ENCODE results near the gene NR2F2.

Gene NR2F2

DNA sequence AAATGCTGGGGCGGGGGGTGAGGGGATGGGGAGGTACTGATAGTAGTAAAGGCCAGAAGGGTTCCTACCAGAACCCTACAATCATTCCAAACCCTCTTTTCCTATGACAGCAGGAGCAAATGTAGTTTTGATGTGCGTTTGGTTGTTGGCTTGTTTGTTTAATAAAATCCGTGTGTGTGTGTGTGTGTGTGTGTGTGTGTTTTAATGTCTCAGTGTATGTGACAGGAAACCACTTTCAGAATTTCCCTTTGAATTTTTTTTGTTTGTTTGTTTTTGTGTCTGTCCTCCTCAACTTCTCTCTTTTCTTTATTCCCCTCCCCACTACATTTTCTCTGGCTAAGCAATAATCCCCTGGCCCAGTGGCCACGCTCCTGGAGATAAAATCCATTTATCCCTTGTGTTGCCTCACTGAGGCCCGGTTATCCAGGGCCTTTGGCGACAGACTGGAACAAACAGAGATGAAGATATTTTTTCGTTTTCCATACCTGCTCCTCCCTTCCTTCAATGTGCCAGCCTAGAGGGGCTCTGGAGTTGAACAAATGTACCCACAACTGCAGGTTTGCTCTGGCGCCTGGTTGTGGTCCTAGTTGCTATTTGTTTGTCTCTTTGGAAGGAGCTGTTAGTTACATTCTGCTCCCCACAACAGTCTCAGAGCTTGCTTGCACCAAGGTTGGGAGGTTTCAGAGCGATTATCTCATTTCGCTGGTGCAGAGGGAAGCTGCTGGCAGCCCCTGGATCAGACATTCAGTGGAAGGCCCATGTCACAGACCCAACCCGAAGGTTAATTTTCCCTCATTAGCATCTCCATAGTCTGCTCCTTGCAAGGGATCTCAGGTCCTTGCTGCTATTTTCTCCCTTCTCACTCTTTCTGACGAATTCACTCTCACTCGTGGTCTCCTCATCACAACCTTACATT is 17.9 kb downstream of the NR2F2 start:
- H3K79me2 ChIP-seq (ENCODE audit: insufficient read depth, low read length) = no peaks in the 10 kb centered on the region
- no peak overlapping the region for H3K4me2 ChIP-seq (ENCODE audit: insufficient read depth, low read length)
- no peak overlapping the region for H3K9ac ChIP-seq (ENCODE audit: low read depth, low read length)
- TF ChIP-seq, protein P1, sequence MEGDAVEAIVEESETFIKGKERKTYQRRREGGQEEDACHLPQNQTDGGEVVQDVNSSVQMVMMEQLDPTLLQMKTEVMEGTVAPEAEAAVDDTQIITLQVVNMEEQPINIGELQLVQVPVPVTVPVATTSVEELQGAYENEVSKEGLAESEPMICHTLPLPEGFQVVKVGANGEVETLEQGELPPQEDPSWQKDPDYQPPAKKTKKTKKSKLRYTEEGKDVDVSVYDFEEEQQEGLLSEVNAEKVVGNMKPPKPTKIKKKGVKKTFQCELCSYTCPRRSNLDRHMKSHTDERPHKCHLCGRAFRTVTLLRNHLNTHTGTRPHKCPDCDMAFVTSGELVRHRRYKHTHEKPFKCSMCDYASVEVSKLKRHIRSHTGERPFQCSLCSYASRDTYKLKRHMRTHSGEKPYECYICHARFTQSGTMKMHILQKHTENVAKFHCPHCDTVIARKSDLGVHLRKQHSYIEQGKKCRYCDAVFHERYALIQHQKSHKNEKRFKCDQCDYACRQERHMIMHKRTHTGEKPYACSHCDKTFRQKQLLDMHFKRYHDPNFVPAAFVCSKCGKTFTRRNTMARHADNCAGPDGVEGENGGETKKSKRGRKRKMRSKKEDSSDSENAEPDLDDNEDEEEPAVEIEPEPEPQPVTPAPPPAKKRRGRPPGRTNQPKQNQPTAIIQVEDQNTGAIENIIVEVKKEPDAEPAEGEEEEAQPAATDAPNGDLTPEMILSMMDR (IDR thresholded peaks at IDR 0.05; ENCODE audit: borderline replicate concordance, extremely low read depth, low read length, poor library complexity, severe bottlenecking) = no peak
- no peak for TF ChIP-seq EZH2 (IDR thresholded peaks at IDR 0.05; ENCODE audit: borderline replicate concordance, low read depth, low read length, severe bottlenecking)
- no peak overlapping the region for H3K27ac ChIP-seq (ENCODE audit: low read length)
- no peak for DNase-seq
- H2AFZ ChIP-seq (ENCODE audit: low read depth, low read length) = no peak overlapping the region
- no peaks in the 10 kb centered on the region for H3K9me3 ChIP-seq (ENCODE audit: insufficient read depth, low read length, severe bottlenecking)
- H3K27me3 ChIP-seq (ENCODE audit: insufficient read depth, low read length, poor library complexity) = peaks cover 18% of the 10 kb centered on the region
- no peaks in the 10 kb centered on the region for H4K20me1 ChIP-seq (ENCODE audit: insufficient read depth, low read length)
- no peaks in the 10 kb centered on the region for H3K4me1 ChIP-seq (ENCODE audit: insufficient read depth, low read length)
- ATAC-seq (ENCODE audit: insufficient read depth, low read depth) = no peak
- H3K36me3 ChIP-seq (ENCODE audit: insufficient read depth, low read length) = no peaks in the 10 kb centered on the region
- no peak overlapping the region for H3K4me3 ChIP-seq (ENCODE audit: low read depth in 1 of 2, low read length in 2 of 2)

DNA sequence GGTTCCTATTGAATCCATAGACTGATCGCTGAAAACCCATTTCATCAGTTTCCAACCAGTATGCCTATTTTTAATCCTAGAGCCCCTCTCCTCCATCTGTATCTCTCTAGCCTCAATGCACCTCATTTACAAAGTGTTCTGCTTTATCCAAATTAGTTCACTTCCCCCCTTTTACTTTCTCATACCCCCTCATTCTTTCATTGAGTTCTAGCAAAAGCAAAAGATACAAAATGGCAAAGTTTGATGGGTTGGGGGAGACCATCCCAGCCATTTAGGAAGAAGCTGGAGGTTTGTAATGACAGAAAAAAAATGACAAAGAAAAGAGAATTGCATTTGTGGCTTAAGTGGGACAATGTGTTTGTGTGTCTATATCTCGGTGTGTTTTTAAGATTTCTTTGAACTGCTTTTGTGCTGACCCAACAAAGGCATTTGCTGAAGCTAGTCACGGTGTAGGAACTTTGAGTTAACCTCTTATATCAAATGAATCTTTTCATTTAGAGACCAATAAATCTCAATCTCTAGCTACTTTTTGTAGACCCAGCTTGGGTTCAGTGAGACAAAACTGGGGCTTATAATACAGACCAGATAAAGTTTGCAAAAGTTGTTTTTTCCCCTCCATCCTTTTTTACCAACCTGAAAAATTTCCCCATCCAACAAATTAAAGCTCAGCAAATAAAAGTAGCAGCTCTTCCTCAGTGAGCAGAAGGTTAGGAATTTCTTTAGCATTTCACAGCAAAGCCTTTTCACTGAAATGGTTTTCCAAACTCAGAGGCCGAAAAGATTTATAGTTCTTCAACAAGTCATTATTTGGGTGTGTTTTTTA is 18.7 kb downstream of the NR2F2 start:
- Histone ChIP-seq H3K4me2 (ENCODE audit: insufficient read depth, low read length) (no peak overlapping the region), H4K20me1 (ENCODE audit: insufficient read depth, low read length) (no peaks in the 10 kb centered on the region), H2AFZ (ENCODE audit: low read depth, low read length) (no peak overlapping the region)

DNA sequence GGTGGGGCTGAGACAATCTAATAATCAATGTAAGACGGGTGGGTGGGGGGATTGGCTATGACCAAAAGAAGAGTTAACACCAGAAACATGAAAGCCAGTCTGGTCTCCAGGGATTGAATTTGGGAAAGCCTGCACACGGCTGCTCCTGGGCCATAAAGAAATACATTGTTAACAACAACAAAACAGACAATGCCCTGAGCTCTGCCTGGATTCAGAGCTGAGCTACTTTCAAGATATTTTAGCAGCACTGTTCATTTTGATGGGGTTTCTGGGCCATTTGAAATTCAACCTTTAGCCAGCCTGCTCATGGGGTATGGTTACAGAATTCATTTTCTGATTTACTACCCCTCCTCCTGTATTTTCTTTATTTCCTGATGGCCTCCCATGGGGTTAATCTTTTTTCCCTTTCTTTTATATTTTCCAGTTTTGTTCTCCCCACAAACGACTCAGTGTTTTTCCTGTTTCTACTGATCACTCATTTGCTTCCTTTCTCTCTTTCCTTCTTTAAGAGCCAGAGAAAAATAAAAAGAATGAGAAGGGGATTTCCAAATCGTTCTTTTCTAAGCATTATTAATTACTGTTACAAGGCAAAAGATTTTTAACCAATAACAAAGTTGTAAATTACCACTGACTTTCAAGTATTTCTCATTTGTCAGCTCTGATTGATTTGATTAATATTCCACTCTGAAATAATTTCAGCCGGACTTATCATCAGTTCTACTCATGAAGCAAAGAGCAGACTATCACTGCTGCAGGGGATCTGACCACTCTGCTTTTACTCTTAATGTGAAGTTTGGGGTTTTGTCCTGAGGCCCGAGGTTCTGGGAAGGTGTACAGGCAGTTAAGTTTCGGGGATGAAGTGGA is 19.6 kb downstream of the NR2F2 start:
- no peaks in the 10 kb centered on the region for H4K20me1 ChIP-seq (ENCODE audit: insufficient read depth, low read length)
- no peak overlapping the region for H2AFZ ChIP-seq (ENCODE audit: low read depth, low read length)
- no peak for ATAC-seq (ENCODE audit: insufficient read depth, low read depth)
- H3K4me2 ChIP-seq (ENCODE audit: insufficient read depth, low read length) = no peak overlapping the region
- DNase-seq = no peak
- H3K9ac ChIP-seq (ENCODE audit: low read depth, low read length) = no peak overlapping the region
- peaks cover 18% of the 10 kb centered on the region for H3K27me3 ChIP-seq (ENCODE audit: insufficient read depth, low read length, poor library complexity)
- no peak overlapping the region for H3K27ac ChIP-seq (ENCODE audit: low read length)
- no peak overlapping the region for H3K4me3 ChIP-seq (ENCODE audit: low read depth in 1 of 2, low read length in 2 of 2)
- no peaks in the 10 kb centered on the region for H3K79me2 ChIP-seq (ENCODE audit: insufficient read depth, low read length)
- no peaks in the 10 kb centered on the region for H3K36me3 ChIP-seq (ENCODE audit: insufficient read depth, low read length)
- H3K4me1 ChIP-seq (ENCODE audit: insufficient read depth, low read length) = no peaks in the 10 kb centered on the region
- H3K9me3 ChIP-seq (ENCODE audit: insufficient read depth, low read length, severe bottlenecking) = no peaks in the 10 kb centered on the region
- TF ChIP-seq EZH2 (IDR thresholded peaks at IDR 0.05; ENCODE audit: borderline replicate concordance, low read depth, low read length, severe bottlenecking) = no peak
- TF ChIP-seq, protein P1 (IDR thresholded peaks at IDR 0.05; ENCODE audit: borderline replicate concordance, extremely low read depth, low read length, poor library complexity, severe bottlenecking) = no peak

More for the DNA sequence above, 18.7 kb downstream of the NR2F2 start:
- no peak for TF ChIP-seq EZH2 (IDR thresholded peaks at IDR 0.05; ENCODE audit: borderline replicate concordance, low read depth, low read length, severe bottlenecking)
- H3K36me3 ChIP-seq (ENCODE audit: insufficient read depth, low read length) = no peaks in the 10 kb centered on the region
- no peak overlapping the region for H3K4me3 ChIP-seq (ENCODE audit: low read depth in 1 of 2, low read length in 2 of 2)
- no peak overlapping the region for H3K27ac ChIP-seq (ENCODE audit: low read length)
- no peaks in the 10 kb centered on the region for H3K4me1 ChIP-seq (ENCODE audit: insufficient read depth, low read length)
- ATAC-seq (ENCODE audit: insufficient read depth, low read depth) (no peak), DNase-seq (no peak)
- H3K9ac ChIP-seq (ENCODE audit: low read depth, low read length) = no peak overlapping the region
- H3K79me2 ChIP-seq (ENCODE audit: insufficient read depth, low read length) = no peaks in the 10 kb centered on the region
- H3K9me3 ChIP-seq (ENCODE audit: insufficient read depth, low read length, severe bottlenecking) = no peaks in the 10 kb centered on the region
- peaks cover 18% of the 10 kb centered on the region for H3K27me3 ChIP-seq (ENCODE audit: insufficient read depth, low read length, poor library complexity)

Data from DND-41 (cell line).